Measurements from ENCODE around the gene ARMC9.

- no peak for TF ChIP-seq CTCF (IDR thresholded peaks at IDR 0.05)
- no peak for TF ChIP-seq POLR2A (IDR thresholded peaks at IDR 0.05)
These were observed 25.1 kb downstream of the ARMC9 start for GRCh38 chr2:231223458-231223976.

All from lower leg skin (tissue), 3 donors.